Measurements from ENCODE around the gene RITA1. TPM values are rescaled to one million over a fixed set of nuclear protein-coding genes. Genes with fewer than 3 reads are reported as not detected.
A peak's percentile ranks its signal among the peaks of the same experiment; 100 is the strongest.

RITA1 gene
- polyA plus RNA-seq, 1 donor = 13.8 TPM

DNA sequence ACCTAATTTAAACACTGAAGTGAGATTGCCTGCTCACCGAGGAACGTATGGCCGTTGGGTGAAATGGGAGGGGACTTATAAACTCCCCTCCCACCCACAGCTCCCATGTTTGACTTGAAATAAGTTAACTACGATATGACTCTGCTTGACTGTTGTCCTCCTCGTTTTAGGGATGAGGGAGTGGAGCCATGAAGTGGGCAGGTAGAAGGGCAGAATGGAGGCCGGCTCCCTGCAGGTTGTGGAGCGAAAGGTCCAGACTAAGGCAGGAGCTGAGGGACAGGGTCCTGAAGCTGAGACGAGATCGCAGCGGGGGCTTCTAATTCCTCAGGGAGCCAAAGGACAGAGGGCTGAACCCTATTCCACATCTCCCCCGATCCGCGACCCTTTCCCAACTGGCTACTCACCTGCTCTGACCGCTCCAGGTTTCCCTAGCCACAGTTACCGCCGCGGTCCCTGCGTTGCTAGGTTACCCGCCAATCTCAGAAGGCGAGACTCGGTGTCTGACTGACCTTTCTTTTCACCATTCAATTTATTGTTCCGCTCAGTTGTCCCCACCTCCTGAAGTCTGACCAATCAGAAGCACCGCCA, 35.2 kb downstream of the RITA1 start:
- Histone ChIP-seq H3K27me3 (ENCODE audit: control insufficient read depth, insufficient read depth, low read length) (no peaks in the 10 kb centered on the region), H3K36me3 (ENCODE audit: control insufficient read depth, insufficient read depth, low read length) (no peaks in the 10 kb centered on the region), H3K27ac (ENCODE audit: low read length) (peak overlapping the region; percentile 16), H3K4me3 (ENCODE audit: low read length) (peak overlapping the region; percentile 65), H3K9me3 (ENCODE audit: control insufficient read depth, low read depth, low read length) (no peaks in the 10 kb centered on the region), H3K4me1 (ENCODE audit: control insufficient read depth, insufficient read depth, low read length) (peaks cover 21% of the 10 kb centered on the region)
- no peak for DNase-seq
- 0% methylated on average over 5 of the region's 23 CpGs for WGBS (ENCODE audit: insufficient coverage, low lambda C conversion rate)

DNA sequence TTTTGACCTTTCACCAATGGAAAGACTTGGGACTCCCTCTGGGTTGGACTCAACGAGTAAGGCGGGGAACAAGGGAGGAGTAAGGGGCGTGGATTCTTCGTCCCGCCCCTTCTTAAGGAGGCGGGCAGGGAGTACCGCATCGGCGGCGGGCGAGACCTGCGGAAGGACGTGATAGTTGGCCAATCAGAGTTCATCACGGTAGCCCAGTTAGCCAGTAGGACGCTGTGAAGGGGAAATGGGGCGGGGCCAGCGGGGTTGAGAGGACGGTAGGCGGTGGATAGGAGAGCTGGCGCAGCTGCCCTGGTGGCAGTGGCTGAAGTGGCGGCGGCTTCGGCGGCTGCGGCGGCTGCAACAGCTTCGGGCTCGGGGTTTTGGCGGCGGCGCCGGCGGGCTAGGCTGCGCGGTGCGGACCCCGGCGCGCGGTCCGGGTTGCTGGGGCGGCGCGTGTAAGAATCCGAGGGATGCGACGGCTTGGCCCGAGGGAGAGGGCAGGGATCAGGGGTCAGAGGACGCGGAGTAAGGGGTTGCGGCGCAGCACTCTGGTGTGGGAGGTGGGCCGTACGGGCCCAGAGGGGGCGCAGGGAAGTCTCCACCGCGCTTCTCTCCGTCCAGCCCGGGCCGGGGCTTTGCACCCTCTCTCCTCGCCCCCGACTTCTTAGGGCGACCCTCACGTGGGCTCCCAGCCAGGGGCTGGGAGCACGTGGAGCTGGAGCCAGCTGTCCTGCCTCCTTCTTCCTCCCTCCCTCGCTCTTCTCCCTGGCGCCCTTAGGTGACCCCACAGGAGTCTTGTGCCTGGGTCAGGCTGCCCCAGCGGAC, 35.9 kb downstream of the RITA1 start, which contains the start of gene TPCN1:
Gene TPCN1, plus strand, starts transcription at position 284 of the 816 bp plus-strand sequence. CDS start 5,389 bp downstream, outside the sequence.
- peak; percentile 100 for DNase-seq
- no CpG with 5 or more reads among the region's 68 CpGs for WGBS (ENCODE audit: insufficient coverage, low lambda C conversion rate)
- peak within 1 kb of the TSS; percentile 66 for H3K4me3 ChIP-seq (ENCODE audit: low read length)

DNA sequence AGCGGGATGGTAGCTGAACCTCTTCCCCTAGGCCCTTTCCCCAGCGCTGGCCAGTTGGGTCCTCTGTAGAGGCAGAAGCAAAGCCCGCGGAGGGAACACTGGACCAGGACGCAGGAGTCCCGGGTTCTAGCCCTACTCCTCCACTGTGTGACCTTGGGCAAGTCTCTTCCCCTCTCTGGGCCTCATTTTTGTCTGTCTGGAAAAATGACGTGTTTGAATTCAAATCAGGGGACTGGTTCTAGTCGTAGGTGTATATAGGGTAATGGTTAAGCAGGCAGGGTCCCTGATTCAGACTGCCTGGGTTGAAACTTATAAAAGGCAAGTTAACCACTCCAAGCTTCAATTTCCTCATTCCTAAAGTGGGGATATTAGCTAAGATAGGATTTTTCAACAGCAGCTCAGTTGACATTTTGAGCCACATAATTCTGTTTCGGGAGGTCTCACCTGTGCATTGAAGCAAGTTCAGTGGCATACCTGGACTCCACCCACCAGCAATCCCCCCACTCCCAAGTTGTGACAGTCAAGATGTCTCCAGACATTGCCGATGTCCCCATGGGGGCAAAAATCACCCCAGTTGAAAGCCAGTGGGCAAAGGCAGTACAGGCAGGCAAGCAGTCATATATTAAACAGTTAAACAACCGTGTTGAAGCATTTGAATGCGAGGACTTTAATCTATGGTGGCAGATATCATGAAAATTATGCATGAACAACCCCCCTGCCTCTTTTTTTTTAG, 36.6 kb downstream of the RITA1 start:
- Histone ChIP-seq H3K9me3 (ENCODE audit: control insufficient read depth, low read depth, low read length) (no peaks in the 10 kb centered on the region), H3K27ac (ENCODE audit: low read length) (peak overlapping the region; percentile 99), H3K36me3 (ENCODE audit: control insufficient read depth, insufficient read depth, low read length) (peaks cover 7% of the 10 kb centered on the region), H3K27me3 (ENCODE audit: control insufficient read depth, insufficient read depth, low read length) (no peaks in the 10 kb centered on the region), H3K4me1 (ENCODE audit: control insufficient read depth, insufficient read depth, low read length) (peaks cover 21% of the 10 kb centered on the region), H3K4me3 (ENCODE audit: low read length) (peak overlapping the region; percentile 66)
- DNase-seq = peak in 1 of 2 donors; percentile 49
- WGBS (ENCODE audit: insufficient coverage, low lambda C conversion rate) = no CpG with 5 or more reads among the region's 12 CpGs

More for the DNA sequence above, 35.9 kb downstream of the RITA1 start, which contains the start of gene TPCN1:
- Histone ChIP-seq H3K4me1 (ENCODE audit: control insufficient read depth, insufficient read depth, low read length) (peaks cover 21% of the 10 kb centered on the region), H3K36me3 (ENCODE audit: control insufficient read depth, insufficient read depth, low read length) (no peaks in the 10 kb centered on the region), H3K27ac (ENCODE audit: low read length) (peak within 1 kb of the TSS; percentile 99), H3K27me3 (ENCODE audit: control insufficient read depth, insufficient read depth, low read length) (no peaks in the 10 kb centered on the region), H3K9me3 (ENCODE audit: control insufficient read depth, low read depth, low read length) (no peaks in the 10 kb centered on the region)

DNA sequence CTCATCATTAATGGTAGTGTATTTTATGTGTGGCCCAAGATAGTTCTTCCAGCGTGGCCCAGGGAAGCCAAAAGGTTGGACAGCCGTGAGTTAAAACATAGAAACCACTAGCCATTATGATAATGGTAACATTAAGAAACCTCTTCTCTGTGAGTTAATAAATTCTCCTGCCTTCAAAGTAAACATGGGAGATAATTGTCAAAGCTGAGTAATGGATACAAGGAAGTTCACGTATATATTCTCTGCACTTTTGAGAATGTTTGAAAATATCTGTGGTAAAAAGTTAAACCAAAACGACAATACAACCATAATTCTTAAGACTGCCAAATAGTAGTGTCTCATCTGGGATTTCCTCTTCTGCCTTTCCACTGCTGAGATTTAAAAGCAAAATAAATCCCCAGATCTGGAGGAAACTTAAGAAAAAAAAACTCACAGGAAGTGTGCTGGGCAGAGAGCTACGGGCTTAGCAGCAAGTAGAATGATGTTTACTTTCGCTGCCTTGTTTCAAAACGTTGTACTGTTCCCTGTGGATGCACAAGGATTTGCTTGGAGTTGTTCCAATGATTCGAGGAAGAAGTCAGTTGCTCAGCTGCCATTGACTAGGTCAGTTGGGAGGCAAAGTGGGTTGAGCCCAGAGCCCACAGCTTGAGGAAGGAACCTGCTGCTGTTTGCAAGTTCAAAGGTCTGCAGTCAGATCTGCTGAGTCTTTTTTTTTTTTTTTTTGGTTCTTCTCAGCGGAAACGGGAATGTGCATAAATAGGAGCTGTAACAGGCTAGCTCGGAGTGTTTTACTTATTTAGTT, 37.4 kb downstream of the RITA1 start:
- DNase-seq = peak; percentile 91 to 96
- no peaks in the 10 kb centered on the region for H3K9me3 ChIP-seq (ENCODE audit: control insufficient read depth, low read depth, low read length)
- H3K27me3 ChIP-seq (ENCODE audit: control insufficient read depth, insufficient read depth, low read length) = no peaks in the 10 kb centered on the region
- WGBS (ENCODE audit: insufficient coverage, low lambda C conversion rate) = 0% methylated on average over 5 of the region's 11 CpGs
- peaks cover 21% of the 10 kb centered on the region for H3K4me1 ChIP-seq (ENCODE audit: control insufficient read depth, insufficient read depth, low read length)
- peaks cover 15% of the 10 kb centered on the region for H3K36me3 ChIP-seq (ENCODE audit: control insufficient read depth, insufficient read depth, low read length)
- H3K27ac ChIP-seq (ENCODE audit: low read length) = peak overlapping the region; percentile 99
- H3K4me3 ChIP-seq (ENCODE audit: low read length) = peak overlapping the region; percentile 66

DNA sequence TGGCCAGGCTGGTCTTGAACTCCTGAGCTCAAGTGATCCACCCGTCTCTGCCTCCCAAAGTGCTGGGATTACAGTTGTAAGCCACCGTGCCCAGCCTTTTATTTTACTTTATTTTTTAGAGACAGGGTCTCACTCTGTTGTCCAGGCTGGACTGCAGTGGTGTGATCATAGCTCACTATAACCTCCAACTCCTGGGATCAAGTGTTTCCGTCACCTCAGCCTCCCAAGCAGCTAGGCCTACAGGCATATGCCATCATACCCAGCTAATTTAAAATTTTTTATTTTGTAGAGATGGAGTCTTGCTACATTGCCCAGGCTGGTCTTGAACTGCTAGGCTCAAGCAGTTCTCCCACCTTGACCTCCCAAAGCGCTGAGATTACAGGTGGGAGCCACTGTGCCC, 39.4 kb downstream of the RITA1 start:
- H3K27ac ChIP-seq (ENCODE audit: low read length) = no peak overlapping the region
- peaks cover 33% of the 10 kb centered on the region for H3K36me3 ChIP-seq (ENCODE audit: control insufficient read depth, insufficient read depth, low read length)
- WGBS (ENCODE audit: insufficient coverage, low lambda C conversion rate) = no CpG with 5 or more reads among the region's 4 CpGs
- H3K4me1 ChIP-seq (ENCODE audit: control insufficient read depth, insufficient read depth, low read length) = peaks cover 34% of the 10 kb centered on the region
- H3K9me3 ChIP-seq (ENCODE audit: control insufficient read depth, low read depth, low read length) = no peaks in the 10 kb centered on the region
- no peak overlapping the region for H3K4me3 ChIP-seq (ENCODE audit: low read length)
- no peak for DNase-seq
- no peaks in the 10 kb centered on the region for H3K27me3 ChIP-seq (ENCODE audit: control insufficient read depth, insufficient read depth, low read length)

DNA sequence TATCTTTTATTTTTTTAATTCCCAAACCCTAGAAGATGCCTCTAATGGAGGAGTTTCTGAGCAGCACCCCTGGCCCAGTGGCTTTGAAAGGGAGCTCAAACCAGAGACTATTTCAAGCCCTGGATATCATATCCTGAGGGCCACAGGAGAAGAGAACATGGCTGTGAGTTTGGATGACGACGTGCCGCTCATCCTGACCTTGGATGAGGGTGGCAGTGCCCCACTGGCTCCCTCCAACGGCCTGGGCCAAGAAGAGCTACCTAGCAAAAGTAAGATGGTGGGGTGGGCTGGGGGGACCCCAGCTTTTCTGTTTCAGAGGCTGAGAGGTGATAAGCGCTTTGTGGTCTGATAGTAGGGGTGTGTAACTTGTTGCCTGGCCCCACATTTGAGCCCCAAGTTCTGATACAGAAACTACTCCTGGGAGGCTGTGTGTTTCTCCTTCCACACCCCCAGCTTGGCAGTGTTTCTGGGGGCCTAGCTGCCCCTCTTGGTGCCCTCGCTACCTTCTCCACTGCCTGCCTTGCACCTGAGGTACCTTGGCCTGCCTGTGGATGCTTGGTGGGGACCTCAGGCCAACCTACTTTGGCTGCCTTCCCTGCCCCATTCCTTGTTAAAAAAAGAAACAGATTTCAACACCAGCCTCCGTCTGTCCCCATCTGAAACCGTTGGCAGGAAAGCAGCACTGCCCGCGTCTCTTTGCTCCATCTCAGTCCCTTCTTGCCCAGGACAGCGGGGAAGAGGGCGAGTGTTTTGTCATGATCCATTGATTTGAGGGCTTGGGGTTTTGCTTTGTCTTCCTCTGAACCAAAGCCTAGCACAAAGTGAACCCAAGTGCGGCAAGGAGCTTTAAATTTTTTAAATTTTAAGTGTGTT, 41.4 kb downstream of the RITA1 start:
- H3K36me3 ChIP-seq (ENCODE audit: control insufficient read depth, insufficient read depth, low read length) = peaks cover 50% of the 10 kb centered on the region

DNA sequence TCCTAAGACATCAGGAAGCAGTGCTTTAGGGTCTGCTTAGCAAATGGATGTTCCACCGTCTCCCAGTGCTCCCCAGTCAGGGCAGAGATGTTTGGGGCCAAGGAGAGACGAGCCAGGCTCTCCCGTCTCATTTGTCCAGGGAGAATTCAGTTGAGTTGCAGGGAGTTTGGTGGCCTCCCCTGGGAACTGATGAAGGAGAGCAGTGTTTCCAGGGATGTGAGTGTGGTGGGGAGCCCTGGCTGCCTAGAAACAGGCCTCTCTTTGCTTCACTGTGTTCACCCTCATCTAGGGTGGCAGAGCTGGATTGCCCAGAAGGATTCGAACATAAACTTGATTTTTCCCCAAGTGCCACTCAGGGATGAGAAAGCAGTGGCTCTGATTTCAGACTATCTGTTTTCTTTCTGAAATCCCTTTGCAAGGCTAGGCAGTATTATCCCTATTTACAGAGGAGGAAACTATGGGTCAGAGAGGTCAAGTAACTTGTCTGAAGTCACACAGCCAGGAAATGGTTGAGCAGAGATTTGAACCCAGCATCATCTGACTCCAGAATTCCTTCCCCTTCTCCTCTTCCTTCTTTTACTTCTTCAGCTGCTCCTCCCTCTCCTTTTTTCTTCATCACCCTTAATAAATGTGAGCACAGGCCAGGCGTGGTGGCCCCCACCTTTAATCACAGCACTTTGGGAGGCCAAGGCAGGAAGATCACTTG, 42.3 kb downstream of the RITA1 start:
- WGBS (ENCODE audit: insufficient coverage, low lambda C conversion rate) = 100% methylated on average over 1 of the region's 5 CpGs
- Histone ChIP-seq H3K9me3 (ENCODE audit: control insufficient read depth, low read depth, low read length) (no peaks in the 10 kb centered on the region), H3K27ac (ENCODE audit: low read length) (no peak overlapping the region), H3K4me3 (ENCODE audit: low read length) (no peak overlapping the region), H3K4me1 (ENCODE audit: control insufficient read depth, insufficient read depth, low read length) (peaks cover 34% of the 10 kb centered on the region), H3K27me3 (ENCODE audit: control insufficient read depth, insufficient read depth, low read length) (no peaks in the 10 kb centered on the region), H3K36me3 (ENCODE audit: control insufficient read depth, insufficient read depth, low read length) (peaks cover 59% of the 10 kb centered on the region)
- no peak for DNase-seq

More for the DNA sequence above, 41.4 kb downstream of the RITA1 start:
- DNase-seq = no peak
- no peaks in the 10 kb centered on the region for H3K27me3 ChIP-seq (ENCODE audit: control insufficient read depth, insufficient read depth, low read length)
- no peak overlapping the region for H3K27ac ChIP-seq (ENCODE audit: low read length)
- H3K4me1 ChIP-seq (ENCODE audit: control insufficient read depth, insufficient read depth, low read length) = peaks cover 40% of the 10 kb centered on the region
- WGBS (ENCODE audit: insufficient coverage, low lambda C conversion rate) = 100% methylated on average over 1 of the region's 13 CpGs
- H3K4me3 ChIP-seq (ENCODE audit: low read length) = no peak overlapping the region
- H3K9me3 ChIP-seq (ENCODE audit: control insufficient read depth, low read depth, low read length) = no peaks in the 10 kb centered on the region

DNA sequence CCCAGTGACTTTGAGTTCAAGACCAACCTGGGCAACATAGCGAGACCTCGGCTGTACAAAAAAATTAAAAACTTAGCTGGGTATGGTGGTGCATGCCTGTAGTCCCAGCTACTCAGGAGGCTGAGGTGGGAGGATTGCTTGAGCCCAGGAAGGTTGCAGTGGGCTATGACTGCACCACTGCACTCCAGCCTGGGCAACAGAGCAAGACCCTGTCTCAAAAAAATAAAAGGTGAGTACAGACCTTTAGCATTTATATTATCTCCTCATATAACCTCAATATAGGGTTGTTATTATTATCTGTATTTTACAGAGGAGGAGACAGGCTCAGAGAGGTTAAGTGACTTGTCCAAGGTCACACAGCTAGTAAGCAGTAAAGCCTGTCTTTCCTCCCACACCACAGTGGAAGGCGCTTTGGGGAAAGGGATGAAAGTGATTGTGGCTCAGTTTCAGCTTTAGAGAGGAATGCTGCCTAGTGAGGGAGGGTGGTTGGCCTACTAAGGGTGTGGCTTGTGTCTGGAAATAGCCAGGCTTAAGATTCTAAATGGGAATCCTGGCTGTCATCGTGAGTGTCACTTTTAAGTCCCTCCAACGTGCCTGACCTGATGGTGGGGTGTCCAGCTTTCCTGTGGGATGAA, 43.0 kb downstream of the RITA1 start:
- no peaks in the 10 kb centered on the region for H3K9me3 ChIP-seq (ENCODE audit: control insufficient read depth, low read depth, low read length)
- H3K27me3 ChIP-seq (ENCODE audit: control insufficient read depth, insufficient read depth, low read length) = no peaks in the 10 kb centered on the region
- no peak for DNase-seq
- H3K27ac ChIP-seq (ENCODE audit: low read length) = peak overlapping the region; percentile 60
- H3K4me1 ChIP-seq (ENCODE audit: control insufficient read depth, insufficient read depth, low read length) = peaks cover 31% of the 10 kb centered on the region
- H3K36me3 ChIP-seq (ENCODE audit: control insufficient read depth, insufficient read depth, low read length) = peaks cover 66% of the 10 kb centered on the region
- no CpG with 5 or more reads among the region's 5 CpGs for WGBS (ENCODE audit: insufficient coverage, low lambda C conversion rate)
- no peak overlapping the region for H3K4me3 ChIP-seq (ENCODE audit: low read length)
